Stimulated activated CD4-positive, alpha-beta T cell treated with anti-CD3 and anti-CD28 coated beads, Interleukin-15, amount 100 ng/mL, for 1 hour (primary cell): ENCODE data around the gene BRD3OS.

Experiments
- DNase-seq, 2 donors: peaks; one replicate each; pipeline ENCODE4 v3.0.0-alpha.2; 2020; ENCODE audit warnings: low read depth in 1 of 2, low spot score in 1 of 2

Gene BRD3OS

GRCh38 chr9:134049772-134050588, 24.7 kb downstream of the BRD3OS start:
- no peak for DNase-seq

- no peak for DNase-seq
Measured at GRCh38 chr9:134050726-134051125, 25.4 kb downstream of the BRD3OS start.

- no peak for DNase-seq
Measured at GRCh38 chr9:134051319-134051718, 26.0 kb downstream of the BRD3OS start.

GRCh38 chr9:134052491-134052890, 27.2 kb downstream of the BRD3OS start:
- DNase-seq = no peak

GRCh38 chr9:134052941-134053340, 27.7 kb downstream of the BRD3OS start:
- DNase-seq = no peak

GRCh38 chr9:134053401-134053871, 28.2 kb downstream of the BRD3OS start:
- DNase-seq = no peak

- DNase-seq = no peak
Measured at GRCh38 chr9:134053941-134054761, 28.9 kb downstream of the BRD3OS start.

- DNase-seq = no peak
Measured at GRCh38 chr9:134054891-134055811, 29.9 kb downstream of the BRD3OS start.

GRCh38 chr9:134055981-134056461, 30.7 kb downstream of the BRD3OS start:
- no peak for DNase-seq

GRCh38 chr9:134056483-134057306, 31.4 kb downstream of the BRD3OS start:
- no peak for DNase-seq

GRCh38 chr9:134057307-134057657, 32.0 kb downstream of the BRD3OS start:
- no peak for DNase-seq

- DNase-seq = no peak
Measured at GRCh38 chr9:134057751-134058701, 32.7 kb downstream of the BRD3OS start.

- DNase-seq = no peak
Measured at GRCh38 chr9:134058716-134059115, 33.4 kb downstream of the BRD3OS start.

GRCh38 chr9:134059188-134059641, 33.9 kb downstream of the BRD3OS start:
- DNase-seq = no peak

- no peak for DNase-seq
Measured at GRCh38 chr9:134059661-134060395, 34.5 kb downstream of the BRD3OS start.

- no peak for DNase-seq
Measured at GRCh38 chr9:134060546-134060945, 35.3 kb downstream of the BRD3OS start.

- DNase-seq = no peak
Measured at GRCh38 chr9:134061019-134061687, 35.9 kb downstream of the BRD3OS start.
